Brain microvascular endothelial cell (primary cell): ENCODE results near the gene NDUFS7.

Experiments used
- DNase-seq: peaks from one replicate; pipeline ENCODE4 v3.0.0-alpha.2; 2020
- H3K27ac ChIP-seq: fragments of 250-450 bp; sonication (Bioruptor Pico); 2 replicates; pipeline ENCODE4 v1.5.1; 2020; ENCODE audit warnings: mild to moderate bottlenecking, moderate library complexity
- H3K27me3 ChIP-seq: fragments of 250-450 bp; sonication (Bioruptor Pico); replicated peaks from 2 replicates; pipeline ENCODE4 v1.5.1; 2020; ENCODE audit warnings: mild to moderate bottlenecking
- H3K36me3 ChIP-seq: fragments of 250-450 bp; sonication (Bioruptor Pico); replicated peaks from 2 replicates; pipeline ENCODE4 v1.5.1; 2020; ENCODE audit warnings: mild to moderate bottlenecking
- H3K4me3 ChIP-seq: 2 replicates; pipeline ENCODE4 v1.5.1; 2011; ENCODE audit warnings: low read depth, mild to moderate bottlenecking, control low read depth, low read length, moderate library complexity
- CTCF ChIP-seq: IDR thresholded peaks from 2 replicates; pipeline ENCODE4 v1.5.1; 2011; ENCODE audit warnings: low read depth, mild to moderate bottlenecking, moderate library complexity, low read length, control low read depth, inconsistent platforms; ENCODE audit errors: missing control alignments
- in situ Hi-C: cut with HindIII; loops from 2 replicates; pipeline ENCODE4 v1.10.0; 2017; ENCODE audit warnings: low sequenced_read_pairs, low pct_ligation_motif_present

The NDUFS7 gene

DNA sequence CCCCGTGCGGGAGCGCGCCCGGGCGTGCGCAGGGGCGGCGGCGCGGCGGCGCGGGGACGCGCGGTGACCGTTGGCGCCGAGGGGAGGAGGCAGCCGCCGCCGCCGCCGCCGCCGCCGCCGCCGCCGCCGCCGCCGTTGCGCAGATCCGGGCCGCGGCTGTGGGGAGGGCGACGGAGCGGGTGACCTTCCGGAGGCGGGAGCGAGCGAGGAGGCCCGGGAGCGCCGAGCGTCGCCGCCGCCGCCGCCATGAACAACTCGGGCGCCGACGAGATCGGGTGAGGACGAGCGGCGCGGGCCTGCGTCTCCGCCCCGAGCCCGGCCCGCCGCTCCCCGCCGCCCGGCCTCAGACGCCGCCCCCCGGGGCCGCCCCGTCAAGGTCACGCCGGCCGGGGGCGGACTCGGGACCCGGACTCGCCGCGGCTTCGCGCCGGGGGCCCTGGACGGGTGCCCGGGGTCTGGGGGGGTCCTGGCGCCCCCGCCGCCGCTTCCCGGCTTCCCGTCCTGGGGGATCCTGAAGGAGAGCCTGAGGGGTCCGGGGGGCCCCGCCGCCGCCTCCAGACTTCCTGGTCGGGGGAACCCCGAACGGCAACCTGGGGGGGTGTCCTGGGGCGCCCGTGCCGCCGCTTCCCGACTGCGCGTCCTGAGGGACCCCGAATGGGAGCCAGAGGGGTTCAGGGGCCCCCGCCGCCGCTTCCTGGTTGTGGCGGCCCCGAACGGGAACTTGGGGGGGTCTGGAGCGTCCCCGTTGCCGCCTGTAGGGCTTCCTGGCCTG lies 24.0 kb downstream of the NDUFS7 start, which contains the start of gene DAZAP1:
TSS of gene DAZAP1 (plus strand) at position 59 of the 772 bp plus-strand sequence. CDS start at position 247, 188 bp downstream.
- DNase-seq = no peak
- Histone ChIP-seq H3K36me3 (no peaks in the 10 kb centered on the region), H3K27ac (peak within 1 kb of the TSS; percentile 86), H3K27me3 (no peaks in the 10 kb centered on the region), H3K4me3 (peak within 1 kb of the TSS; percentile 83)
- no peak for TF ChIP-seq CTCF
- in situ Hi-C loops = no loop called here

DNA sequence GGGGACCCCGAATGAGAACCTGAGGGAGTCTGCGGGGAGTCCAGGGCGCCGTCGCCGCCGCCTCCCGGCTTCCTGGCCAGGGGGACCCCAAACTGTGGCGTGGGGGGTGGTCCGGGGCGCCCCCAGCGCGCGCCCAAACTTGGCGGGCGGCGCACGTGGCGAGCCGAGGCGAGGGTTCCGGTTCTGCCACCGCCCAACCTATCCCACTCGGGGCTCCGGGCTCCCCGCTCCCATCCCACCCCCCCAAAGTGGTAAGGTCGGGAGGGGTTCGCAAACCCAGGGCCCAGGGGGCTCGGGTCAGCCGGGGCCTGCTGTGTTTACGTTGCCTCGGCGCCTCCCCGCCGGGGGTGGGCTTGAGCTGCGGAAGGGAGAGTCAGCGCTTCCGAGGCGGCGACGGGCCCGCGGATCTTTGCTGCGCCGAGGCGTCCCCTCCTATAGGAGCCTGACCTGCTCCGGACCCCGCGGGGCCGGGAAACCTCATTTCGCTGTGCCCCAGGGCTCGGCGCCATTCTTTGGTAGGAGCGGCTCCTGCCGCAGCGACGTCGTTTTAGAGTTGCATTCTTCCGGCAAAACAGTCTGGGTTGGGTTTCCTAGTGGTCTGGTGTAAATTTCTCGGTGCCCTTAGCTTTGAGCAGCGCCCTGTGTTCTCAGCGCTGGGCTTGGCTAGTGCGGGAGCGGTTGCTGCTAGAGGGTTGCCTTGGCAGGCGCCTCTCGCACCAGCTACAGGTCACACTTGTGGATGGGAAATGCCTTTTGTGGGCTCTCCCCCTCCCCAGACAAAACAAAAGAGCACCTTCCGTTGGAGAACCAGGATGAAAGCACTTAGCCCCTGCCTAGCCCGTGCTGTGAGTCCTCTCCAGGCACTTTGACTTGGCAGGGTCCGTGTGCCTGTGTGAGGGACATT lies 24.8 kb downstream of the NDUFS7 start:
- TF ChIP-seq CTCF = no peak
- H3K36me3 ChIP-seq = peaks cover 7% of the 10 kb centered on the region
- H3K27ac ChIP-seq = peak overlapping the region; percentile 86
- in situ Hi-C loops = no loop called here
- no peaks in the 10 kb centered on the region for H3K27me3 ChIP-seq
- peak overlapping the region; percentile 83 for H3K4me3 ChIP-seq
- peak; percentile 37 for DNase-seq

DNA sequence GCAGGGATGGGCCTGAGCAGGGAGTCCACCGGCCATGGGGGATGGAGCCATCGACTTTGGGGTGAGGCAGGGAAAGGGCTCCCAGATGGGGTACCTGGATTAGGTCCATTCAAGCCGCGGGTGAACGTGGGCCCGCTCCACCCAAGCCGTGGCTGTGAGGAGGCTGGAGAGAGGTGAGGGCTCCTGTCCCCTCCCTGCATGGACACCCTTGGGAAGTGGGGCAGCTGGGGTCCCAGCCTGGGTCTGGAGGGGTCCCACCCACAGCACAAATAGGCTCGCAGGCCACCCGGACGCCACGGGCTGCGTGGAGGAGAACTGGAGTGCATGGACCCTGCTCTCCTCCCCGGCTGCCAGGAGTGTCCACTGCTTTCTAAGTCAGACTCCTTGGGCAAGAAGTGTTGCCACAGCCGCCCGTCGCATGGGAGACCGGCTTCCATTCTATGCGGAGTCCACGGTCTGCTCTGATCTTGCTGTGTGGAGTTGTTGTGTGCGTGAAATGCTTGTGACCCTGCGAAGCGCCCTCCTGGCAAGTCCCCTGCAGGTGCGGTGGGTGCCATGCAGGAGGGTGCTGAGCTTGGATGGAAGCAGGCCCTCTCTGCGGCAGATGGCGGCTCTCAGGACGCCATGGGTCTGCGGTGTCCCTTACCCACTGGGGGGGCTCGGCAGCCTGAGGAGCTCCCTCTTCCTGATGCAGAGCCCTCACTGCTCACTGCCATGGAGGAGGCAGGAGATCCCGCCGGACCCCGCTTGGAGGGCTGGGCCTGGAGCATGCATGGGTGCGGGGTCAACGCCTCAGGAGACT lies 25.7 kb downstream of the NDUFS7 start:
- no peaks in the 10 kb centered on the region for H3K27me3 ChIP-seq
- in situ Hi-C loops = loop anchor here (5.0 kb wide), 1 partner anchor 127 kb away; no protein-coding TSS in a partner anchor
- no peak for DNase-seq
- H3K4me3 ChIP-seq = peak overlapping the region; percentile 83
- peak overlapping the region; percentile 86 for H3K27ac ChIP-seq
- no peak for TF ChIP-seq CTCF
- peaks cover 7% of the 10 kb centered on the region for H3K36me3 ChIP-seq

DNA sequence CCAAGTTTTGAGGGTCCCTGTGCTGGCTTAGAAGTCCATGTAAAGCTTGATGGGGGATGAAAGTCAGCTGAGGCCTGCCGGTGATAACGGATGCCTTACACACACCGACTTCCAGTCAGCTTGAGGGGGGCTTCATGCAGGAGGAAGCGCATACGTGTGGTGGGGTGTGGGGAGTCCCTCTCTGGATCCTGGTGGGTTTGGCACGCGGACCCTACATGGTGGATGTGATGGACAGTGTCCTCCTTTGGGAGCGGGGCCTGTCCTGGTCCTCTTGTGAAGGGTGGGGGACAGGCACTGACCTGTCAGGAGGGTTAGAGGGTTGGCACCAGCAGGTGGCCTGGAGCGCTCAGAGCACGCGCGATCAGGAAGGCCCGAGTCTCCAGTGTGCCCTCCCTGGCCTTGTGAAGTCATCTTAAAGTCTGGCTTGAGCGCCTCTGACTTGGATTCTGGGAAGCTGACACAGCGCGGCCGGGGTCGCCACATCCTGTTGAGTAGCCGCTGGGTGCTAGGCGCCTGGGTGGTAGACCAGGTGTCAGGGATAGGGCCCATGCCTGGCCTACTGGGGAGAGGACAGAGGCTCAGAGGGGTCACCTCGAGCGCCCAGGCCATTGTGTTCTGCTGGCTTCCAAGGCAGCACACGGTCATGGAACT lies 26.6 kb downstream of the NDUFS7 start:
- in situ Hi-C loops = loop anchor here (5.0 kb wide), 1 partner anchor 128 kb away; no protein-coding TSS in a partner anchor
- H3K27ac ChIP-seq = peak overlapping the region; percentile 17
- H3K4me3 ChIP-seq = peak overlapping the region; percentile 83
- no peaks in the 10 kb centered on the region for H3K27me3 ChIP-seq
- H3K36me3 ChIP-seq = peaks cover 7% of the 10 kb centered on the region
- TF ChIP-seq CTCF = no peak
- peak; percentile 43 for DNase-seq

DNA sequence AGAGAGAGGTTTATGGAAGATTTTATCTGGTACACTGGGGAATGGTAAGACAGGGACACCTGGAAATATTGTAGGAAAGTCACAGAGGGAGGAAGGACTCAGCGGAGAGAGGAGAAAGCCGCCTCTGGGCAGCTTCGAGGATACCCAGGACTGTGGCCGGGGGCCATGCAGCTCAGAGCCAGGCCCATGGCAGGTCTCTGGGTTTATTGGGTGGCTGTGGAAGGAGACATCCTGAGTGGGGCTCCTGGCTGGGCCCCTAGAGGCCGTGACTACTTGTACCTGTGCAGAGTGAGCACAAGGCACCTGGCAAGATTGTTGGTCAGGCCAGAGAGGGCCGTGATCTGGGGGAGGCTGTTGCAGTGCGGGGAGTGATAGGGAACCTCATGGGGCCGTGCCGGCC lies 27.1 kb downstream of the NDUFS7 start:
- H3K36me3 ChIP-seq = peaks cover 7% of the 10 kb centered on the region
- no peak for TF ChIP-seq CTCF
- in situ Hi-C loops = loop anchor here (5.0 kb wide), 1 partner anchor 128 kb away; no protein-coding TSS in a partner anchor
- no peak for DNase-seq
- H3K27me3 ChIP-seq = no peaks in the 10 kb centered on the region
- H3K4me3 ChIP-seq = no peak overlapping the region
- H3K27ac ChIP-seq = peak overlapping the region; percentile 17
